Choroid plexus epithelial cell (primary cell): ENCODE results near the gene SMARCD1.

ENCODE experiments used
- DNase-seq: peaks from one replicate; pipeline ENCODE4 v3.0.0-alpha.2; 2010; ENCODE audit warnings: low read depth
- H3K4me3 ChIP-seq: 2 replicates; pipeline ENCODE4 v1.5.1; 2011; ENCODE audit warnings: low read depth, mild to moderate bottlenecking, control low read depth, low read length, moderate library complexity
- CTCF ChIP-seq: conservative IDR thresholded peaks from 2 replicates; pipeline ENCODE4 v1.5.1; 2011; ENCODE audit warnings: low read depth, mild to moderate bottlenecking, control low read depth, inconsistent platforms, low read length, moderate library complexity

The SMARCD1 gene

GRCh38 chr12:50084775-50085614, at the start of gene SMARCD1:
SMARCD1 (plus strand) TSS chr12:50085342; CDS start chr12:50085370, 28 bp downstream.
- TF ChIP-seq CTCF = peak; percentile 64
- peak within 1 kb of the TSS; percentile 69 for H3K4me3 ChIP-seq
- peak; percentile 90 for DNase-seq

- no peak for DNase-seq
- TF ChIP-seq CTCF = no peak
- no peak overlapping the region for H3K4me3 ChIP-seq
Measured at GRCh38 chr12:50038336-50038735, 46.8 kb upstream of the SMARCD1 start.

GRCh38 chr12:50039151-50039835, 45.8 kb upstream of the SMARCD1 start:
- peak; percentile 83 for DNase-seq

GRCh38 chr12:50040657-50041056, 44.5 kb upstream of the SMARCD1 start:
- H3K4me3 ChIP-seq = no peak overlapping the region
- TF ChIP-seq CTCF = no peak
- DNase-seq = no peak

More at GRCh38 chr12:50039151-50039835, 45.8 kb upstream of the SMARCD1 start:
- no peak overlapping the region for H3K4me3 ChIP-seq
- TF ChIP-seq CTCF = peak; percentile 94

- DNase-seq = no peak
- H3K4me3 ChIP-seq = no peak overlapping the region
- TF ChIP-seq CTCF = no peak
Measured at GRCh38 chr12:50041062-50041860, 43.9 kb upstream of the SMARCD1 start.

GRCh38 chr12:50041962-50042361, 43.2 kb upstream of the SMARCD1 start:
- no peak overlapping the region for H3K4me3 ChIP-seq
- TF ChIP-seq CTCF = no peak
- no peak for DNase-seq
